ENCODE data around the gene TSPAN5. TPM values are rescaled to one million over a fixed set of nuclear protein-coding genes. Genes with fewer than 3 reads are reported as not detected.

Gene TSPAN5
- polyA plus RNA-seq, 1 of the 3 experiments (the other 2 are of a cell fraction) = 38.6 TPM

- Histone ChIP-seq H3K4me2 (peak overlapping the region; percentile 27; the same call in 1 of the 2 replicates), H3K27me3 (ENCODE audit: insufficient read depth) (no peaks in the 10 kb centered on the region)
- CTCF ChIA-PET = interaction anchor here (0.7 kb wide), 1 partner anchor 43 kb away, joined by 3 read pairs; no protein-coding TSS in a partner anchor
These were observed 148.7 kb downstream of the TSPAN5 start for GRCh38 chr4:98509721-98510120.

More at GRCh38 chr4:98509721-98510120, 148.7 kb downstream of the TSPAN5 start:
- peaks cover 0 to 9% of the 10 kb centered on the region in 2 experiments for H3K36me3 ChIP-seq (replicated peaks in 1 of 2; ENCODE audit: control insufficient read depth in 1 of 2, insufficient read depth in 2 of 2, low read length in 1 of 2)
- H3K4me3 ChIP-seq (ENCODE audit: low read depth in 2 of 2, low read length in 1 of 2) = no peak overlapping the region
- no peaks in the 10 kb centered on the region for H3K9me2 ChIP-seq
- H2AFZ ChIP-seq (ENCODE audit: low read depth) = no peak overlapping the region
- TF ChIP-seq TAF1 (IDR thresholded peaks at IDR 0.05; ENCODE audit: borderline replicate concordance, low read depth, low read length) (no peak), FOXM1 (IDR thresholded peaks at IDR 0.05; ENCODE audit: low read depth) (no peak), EP300 (IDR thresholded peaks at IDR 0.05; ENCODE audit: borderline replicate concordance in 1 of 2, low read depth in 1 of 2, low read length in 1 of 2) (no peak), YY1 (IDR thresholded peaks at IDR 0.05; ENCODE audit: low read depth) (no peak), USF1 (IDR thresholded peaks at IDR 0.05; ENCODE audit: borderline replicate concordance, low read depth) (no peak), SMC3 (IDR thresholded peaks at IDR 0.05; ENCODE audit: low read depth, low read length) (no peak), CTCF (IDR thresholded peaks at IDR 0.05) (no peak), FOXJ3 (CRISPR knock-in tag; IDR thresholded peaks at IDR 0.05) (no peak), TEAD4 (IDR thresholded peaks at IDR 0.05; ENCODE audit: borderline replicate concordance, insufficient read depth) (no peak), NRF1 (IDR thresholded peaks at IDR 0.05; ENCODE audit: low read depth, low read length) (no peak), USF2 (IDR thresholded peaks at IDR 0.05; ENCODE audit: borderline replicate concordance, low read depth, low read length) (no peak), MEF2A (IDR thresholded peaks at IDR 0.05; ENCODE audit: borderline replicate concordance, low read depth) (no peak), MXI1 (IDR thresholded peaks at IDR 0.05; ENCODE audit: low read depth, low read length) (no peak), MAX (IDR thresholded peaks at IDR 0.05; ENCODE audit: low read depth) (no peak), NFIC (IDR thresholded peaks at IDR 0.05; ENCODE audit: borderline replicate concordance) (no peak)
- TF ChIP-seq, protein P1, sequence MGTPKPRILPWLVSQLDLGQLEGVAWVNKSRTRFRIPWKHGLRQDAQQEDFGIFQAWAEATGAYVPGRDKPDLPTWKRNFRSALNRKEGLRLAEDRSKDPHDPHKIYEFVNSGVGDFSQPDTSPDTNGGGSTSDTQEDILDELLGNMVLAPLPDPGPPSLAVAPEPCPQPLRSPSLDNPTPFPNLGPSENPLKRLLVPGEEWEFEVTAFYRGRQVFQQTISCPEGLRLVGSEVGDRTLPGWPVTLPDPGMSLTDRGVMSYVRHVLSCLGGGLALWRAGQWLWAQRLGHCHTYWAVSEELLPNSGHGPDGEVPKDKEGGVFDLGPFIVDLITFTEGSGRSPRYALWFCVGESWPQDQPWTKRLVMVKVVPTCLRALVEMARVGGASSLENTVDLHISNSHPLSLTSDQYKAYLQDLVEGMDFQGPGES (IDR thresholded peaks at IDR 0.05; ENCODE audit: low read depth, low read length) = no peak
- TF ChIP-seq, protein P2, sequence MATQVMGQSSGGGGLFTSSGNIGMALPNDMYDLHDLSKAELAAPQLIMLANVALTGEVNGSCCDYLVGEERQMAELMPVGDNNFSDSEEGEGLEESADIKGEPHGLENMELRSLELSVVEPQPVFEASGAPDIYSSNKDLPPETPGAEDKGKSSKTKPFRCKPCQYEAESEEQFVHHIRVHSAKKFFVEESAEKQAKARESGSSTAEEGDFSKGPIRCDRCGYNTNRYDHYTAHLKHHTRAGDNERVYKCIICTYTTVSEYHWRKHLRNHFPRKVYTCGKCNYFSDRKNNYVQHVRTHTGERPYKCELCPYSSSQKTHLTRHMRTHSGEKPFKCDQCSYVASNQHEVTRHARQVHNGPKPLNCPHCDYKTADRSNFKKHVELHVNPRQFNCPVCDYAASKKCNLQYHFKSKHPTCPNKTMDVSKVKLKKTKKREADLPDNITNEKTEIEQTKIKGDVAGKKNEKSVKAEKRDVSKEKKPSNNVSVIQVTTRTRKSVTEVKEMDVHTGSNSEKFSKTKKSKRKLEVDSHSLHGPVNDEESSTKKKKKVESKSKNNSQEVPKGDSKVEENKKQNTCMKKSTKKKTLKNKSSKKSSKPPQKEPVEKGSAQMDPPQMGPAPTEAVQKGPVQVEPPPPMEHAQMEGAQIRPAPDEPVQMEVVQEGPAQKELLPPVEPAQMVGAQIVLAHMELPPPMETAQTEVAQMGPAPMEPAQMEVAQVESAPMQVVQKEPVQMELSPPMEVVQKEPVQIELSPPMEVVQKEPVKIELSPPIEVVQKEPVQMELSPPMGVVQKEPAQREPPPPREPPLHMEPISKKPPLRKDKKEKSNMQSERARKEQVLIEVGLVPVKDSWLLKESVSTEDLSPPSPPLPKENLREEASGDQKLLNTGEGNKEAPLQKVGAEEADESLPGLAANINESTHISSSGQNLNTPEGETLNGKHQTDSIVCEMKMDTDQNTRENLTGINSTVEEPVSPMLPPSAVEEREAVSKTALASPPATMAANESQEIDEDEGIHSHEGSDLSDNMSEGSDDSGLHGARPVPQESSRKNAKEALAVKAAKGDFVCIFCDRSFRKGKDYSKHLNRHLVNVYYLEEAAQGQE (IDR thresholded peaks at IDR 0.05; ENCODE audit: low read depth, low read length) = no peak
- TF ChIP-seq, protein P3, sequence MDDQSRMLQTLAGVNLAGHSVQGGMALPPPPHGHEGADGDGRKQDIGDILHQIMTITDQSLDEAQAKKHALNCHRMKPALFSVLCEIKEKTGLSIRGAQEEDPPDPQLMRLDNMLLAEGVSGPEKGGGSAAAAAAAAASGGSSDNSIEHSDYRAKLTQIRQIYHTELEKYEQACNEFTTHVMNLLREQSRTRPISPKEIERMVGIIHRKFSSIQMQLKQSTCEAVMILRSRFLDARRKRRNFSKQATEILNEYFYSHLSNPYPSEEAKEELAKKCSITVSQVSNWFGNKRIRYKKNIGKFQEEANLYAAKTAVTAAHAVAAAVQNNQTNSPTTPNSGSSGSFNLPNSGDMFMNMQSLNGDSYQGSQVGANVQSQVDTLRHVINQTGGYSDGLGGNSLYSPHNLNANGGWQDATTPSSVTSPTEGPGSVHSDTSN (IDR thresholded peaks at IDR 0.05) = no peak
- TF ChIP-seq, protein P4, sequence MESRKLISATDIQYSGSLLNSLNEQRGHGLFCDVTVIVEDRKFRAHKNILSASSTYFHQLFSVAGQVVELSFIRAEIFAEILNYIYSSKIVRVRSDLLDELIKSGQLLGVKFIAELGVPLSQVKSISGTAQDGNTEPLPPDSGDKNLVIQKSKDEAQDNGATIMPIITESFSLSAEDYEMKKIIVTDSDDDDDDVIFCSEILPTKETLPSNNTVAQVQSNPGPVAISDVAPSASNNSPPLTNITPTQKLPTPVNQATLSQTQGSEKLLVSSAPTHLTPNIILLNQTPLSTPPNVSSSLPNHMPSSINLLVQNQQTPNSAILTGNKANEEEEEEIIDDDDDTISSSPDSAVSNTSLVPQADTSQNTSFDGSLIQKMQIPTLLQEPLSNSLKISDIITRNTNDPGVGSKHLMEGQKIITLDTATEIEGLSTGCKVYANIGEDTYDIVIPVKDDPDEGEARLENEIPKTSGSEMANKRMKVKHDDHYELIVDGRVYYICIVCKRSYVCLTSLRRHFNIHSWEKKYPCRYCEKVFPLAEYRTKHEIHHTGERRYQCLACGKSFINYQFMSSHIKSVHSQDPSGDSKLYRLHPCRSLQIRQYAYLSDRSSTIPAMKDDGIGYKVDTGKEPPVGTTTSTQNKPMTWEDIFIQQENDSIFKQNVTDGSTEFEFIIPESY (IDR thresholded peaks at IDR 0.05; ENCODE audit: borderline replicate concordance, low read depth) = no peak
- no peaks in the 10 kb centered on the region for H4K20me1 ChIP-seq (ENCODE audit: insufficient read depth)
- POLR2A ChIA-PET = interaction anchor here (0.6 kb wide), 1 partner anchor 523 kb away, joined by 3 read pairs; no protein-coding TSS in a partner anchor
- peaks cover 0 to 44% of the 10 kb centered on the region in 2 experiments for H3K4me1 ChIP-seq (ENCODE audit: control insufficient read depth in 1 of 2, insufficient read depth in 2 of 2, low read depth in 1 of 2, low read length in 1 of 2)
- peaks cover 76% of the 10 kb centered on the region for H3K79me2 ChIP-seq (ENCODE audit: insufficient read depth)
- H3K9ac ChIP-seq = no peak overlapping the region
- peak overlapping the region; percentile 40 to 88; a peak in 2 of 4 replicates for H3K27ac ChIP-seq (ENCODE audit: low read depth in 2 of 2, low read length in 1 of 2)
- WGBS (ENCODE audit: low lambda C conversion rate) = 100% methylated on average over 4 of the region's 4 CpGs
- H3K9me3 ChIP-seq = no peaks in the 10 kb centered on the region
- no peak for DNase-seq
- H3F3A ChIP-seq (replicated peaks; ENCODE audit: insufficient read depth) = peaks cover 18% of the 10 kb centered on the region

Measured in SK-N-SH (cell line).